Astrocyte (in vitro differentiated cells and primary cell): ENCODE measurements around the gene VPS25.

Experiments used
- EZH2 ChIP-seq: IDR thresholded peaks from 2 replicates; pipeline ENCODE4 v1.6.1; 2012; ENCODE audit warnings: mild to moderate bottlenecking, low read length, inconsistent platforms; ENCODE audit not compliant: insufficient read depth
- TF ChIP-seq, protein P1 (sequence below): IDR thresholded peaks from 2 replicates; pipeline ENCODE4 v1.5.1; 2011; ENCODE audit warnings: low read depth, mild to moderate bottlenecking, inconsistent platforms, low read length, moderate library complexity; ENCODE audit not compliant: insufficient read depth

DNA sequence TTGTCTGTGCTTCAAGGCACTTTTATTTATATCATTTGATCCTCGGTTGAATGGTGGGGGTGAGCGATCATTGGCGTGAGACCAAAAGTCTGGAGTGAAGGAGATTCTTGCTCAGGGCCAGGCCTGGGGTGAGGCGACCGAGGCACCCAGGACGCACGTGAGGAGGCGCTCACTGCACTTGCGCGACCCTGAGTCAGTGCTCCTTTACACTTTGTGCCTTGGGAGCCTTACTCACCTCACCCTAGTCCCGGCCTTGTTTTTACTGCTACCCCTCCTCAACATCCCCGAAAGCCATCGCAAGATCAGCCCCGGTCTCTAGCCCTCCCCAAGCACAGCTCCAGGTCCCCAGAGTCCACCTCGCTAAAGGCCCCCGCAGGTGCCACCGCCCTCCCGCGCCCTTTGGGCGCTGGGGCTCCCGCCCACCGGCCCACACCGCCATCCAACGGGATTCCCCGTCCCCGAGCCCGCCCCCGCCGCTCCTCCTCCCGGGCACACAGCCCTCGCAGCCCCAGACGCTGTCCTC is 28.9 kb upstream of the VPS25 start:
- TF ChIP-seq, protein P1, sequence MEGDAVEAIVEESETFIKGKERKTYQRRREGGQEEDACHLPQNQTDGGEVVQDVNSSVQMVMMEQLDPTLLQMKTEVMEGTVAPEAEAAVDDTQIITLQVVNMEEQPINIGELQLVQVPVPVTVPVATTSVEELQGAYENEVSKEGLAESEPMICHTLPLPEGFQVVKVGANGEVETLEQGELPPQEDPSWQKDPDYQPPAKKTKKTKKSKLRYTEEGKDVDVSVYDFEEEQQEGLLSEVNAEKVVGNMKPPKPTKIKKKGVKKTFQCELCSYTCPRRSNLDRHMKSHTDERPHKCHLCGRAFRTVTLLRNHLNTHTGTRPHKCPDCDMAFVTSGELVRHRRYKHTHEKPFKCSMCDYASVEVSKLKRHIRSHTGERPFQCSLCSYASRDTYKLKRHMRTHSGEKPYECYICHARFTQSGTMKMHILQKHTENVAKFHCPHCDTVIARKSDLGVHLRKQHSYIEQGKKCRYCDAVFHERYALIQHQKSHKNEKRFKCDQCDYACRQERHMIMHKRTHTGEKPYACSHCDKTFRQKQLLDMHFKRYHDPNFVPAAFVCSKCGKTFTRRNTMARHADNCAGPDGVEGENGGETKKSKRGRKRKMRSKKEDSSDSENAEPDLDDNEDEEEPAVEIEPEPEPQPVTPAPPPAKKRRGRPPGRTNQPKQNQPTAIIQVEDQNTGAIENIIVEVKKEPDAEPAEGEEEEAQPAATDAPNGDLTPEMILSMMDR = no peak
- no peak for TF ChIP-seq EZH2
